Osteoblast (primary cell): ENCODE results near the gene CASZ1. TPM values are rescaled to one million over a fixed set of nuclear protein-coding genes. Genes with fewer than 3 reads are reported as not detected.

Source experiments
- DNase-seq: peaks from one replicate; pipeline ENCODE4 v3.0.0; 2011; ENCODE audit warnings: low spot score, mixed read lengths; ENCODE audit not compliant: insufficient read length; ENCODE audit errors: missing footprints
- H2AFZ ChIP-seq: 2 replicates; pipeline ENCODE4 v1.6.0; 2011; ENCODE audit warnings: mild to moderate bottlenecking, low read length
- H3K27ac ChIP-seq: 2 replicates; pipeline ENCODE4 v1.5.1; 2011; ENCODE audit warnings: mild to moderate bottlenecking, low read depth, low read length, moderate library complexity
- H3K27me3 ChIP-seq: 2 replicates; pipeline ENCODE4 v1.6.0; 2012; ENCODE audit warnings: mild to moderate bottlenecking, control low read depth, inconsistent platforms, low read length, moderate library complexity; ENCODE audit not compliant: insufficient read depth
- H3K36me3 ChIP-seq: 2 replicates; pipeline ENCODE4 v1.5.1; 2011; ENCODE audit warnings: mild to moderate bottlenecking, low read length, control low read depth, moderate library complexity; ENCODE audit not compliant: insufficient read depth
- H3K4me1 ChIP-seq: 2 replicates; pipeline ENCODE4 v1.5.1; 2011; ENCODE audit warnings: mild to moderate bottlenecking, low read length, control low read depth, moderate library complexity; ENCODE audit not compliant: insufficient read depth
- H3K4me2 ChIP-seq: 2 replicates; pipeline ENCODE4 v1.6.0; 2011; ENCODE audit warnings: mild to moderate bottlenecking, low read length; ENCODE audit not compliant: insufficient read depth
- H3K4me3 ChIP-seq: fragments of 200-600 bp; sonication (generic); 3 replicates; pipeline ENCODE4 v1.5.1; 2012; ENCODE audit warnings: mild to moderate bottlenecking, low read length, inconsistent platforms; ENCODE audit not compliant: insufficient read depth
- H3K79me2 ChIP-seq: 2 replicates; pipeline ENCODE4 v1.6.0; 2012; ENCODE audit warnings: mild to moderate bottlenecking, low read length, control low read depth, inconsistent platforms; ENCODE audit not compliant: insufficient read depth
- H3K9me3 ChIP-seq: 2 replicates; pipeline ENCODE4 v1.5.1; 2011; ENCODE audit warnings: low read depth, low read length, control low read depth
- H4K20me1 ChIP-seq: 2 replicates; pipeline ENCODE4 v1.6.0; 2012; ENCODE audit warnings: mild to moderate bottlenecking, low read length, control low read depth; ENCODE audit not compliant: insufficient read depth
- total RNA-seq: library from RNA; depleted of rRNA; stranded (reverse); fragments of >200 nt; gene quantifications from 2 replicates; pipeline ENCODE4 v1.2.3, GENCODE V29; 2012
- TF ChIP-seq, protein P1 (sequence below): IDR thresholded peaks from 2 replicates; pipeline ENCODE4 v1.5.1; 2011; ENCODE audit warnings: mild to moderate bottlenecking, low read depth, low read length, moderate library complexity; ENCODE audit errors: extremely low read depth

CASZ1 gene
- total RNA-seq, 1 donor = 0.36 TPM

- H3K9me3 ChIP-seq = no peaks in the 10 kb centered on the region
- DNase-seq = peak; percentile 15
- H3K27me3 ChIP-seq = peaks cover 54% of the 10 kb centered on the region
- H3K27ac ChIP-seq = no peak overlapping the region
- no peaks in the 10 kb centered on the region for H4K20me1 ChIP-seq
- no peak overlapping the region for H3K4me2 ChIP-seq
- no peaks in the 10 kb centered on the region for H3K36me3 ChIP-seq
- H3K4me3 ChIP-seq = no peak overlapping the region
- no peak overlapping the region for H2AFZ ChIP-seq
- no peaks in the 10 kb centered on the region for H3K4me1 ChIP-seq
- TF ChIP-seq, protein P1, sequence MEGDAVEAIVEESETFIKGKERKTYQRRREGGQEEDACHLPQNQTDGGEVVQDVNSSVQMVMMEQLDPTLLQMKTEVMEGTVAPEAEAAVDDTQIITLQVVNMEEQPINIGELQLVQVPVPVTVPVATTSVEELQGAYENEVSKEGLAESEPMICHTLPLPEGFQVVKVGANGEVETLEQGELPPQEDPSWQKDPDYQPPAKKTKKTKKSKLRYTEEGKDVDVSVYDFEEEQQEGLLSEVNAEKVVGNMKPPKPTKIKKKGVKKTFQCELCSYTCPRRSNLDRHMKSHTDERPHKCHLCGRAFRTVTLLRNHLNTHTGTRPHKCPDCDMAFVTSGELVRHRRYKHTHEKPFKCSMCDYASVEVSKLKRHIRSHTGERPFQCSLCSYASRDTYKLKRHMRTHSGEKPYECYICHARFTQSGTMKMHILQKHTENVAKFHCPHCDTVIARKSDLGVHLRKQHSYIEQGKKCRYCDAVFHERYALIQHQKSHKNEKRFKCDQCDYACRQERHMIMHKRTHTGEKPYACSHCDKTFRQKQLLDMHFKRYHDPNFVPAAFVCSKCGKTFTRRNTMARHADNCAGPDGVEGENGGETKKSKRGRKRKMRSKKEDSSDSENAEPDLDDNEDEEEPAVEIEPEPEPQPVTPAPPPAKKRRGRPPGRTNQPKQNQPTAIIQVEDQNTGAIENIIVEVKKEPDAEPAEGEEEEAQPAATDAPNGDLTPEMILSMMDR = no peak
- H3K79me2 ChIP-seq = no peaks in the 10 kb centered on the region
Measured at GRCh38 chr1:10835421-10835820, 39.0 kb upstream of the CASZ1 start.

- Histone ChIP-seq H3K27me3 (peaks cover 52% of the 10 kb centered on the region), H3K27ac (no peak overlapping the region), H3K4me3 (no peak overlapping the region), H3K9me3 (no peaks in the 10 kb centered on the region), H3K79me2 (no peaks in the 10 kb centered on the region), H2AFZ (no peak overlapping the region), H4K20me1 (no peaks in the 10 kb centered on the region), H3K36me3 (no peaks in the 10 kb centered on the region), H3K4me2 (no peak overlapping the region), H3K4me1 (no peaks in the 10 kb centered on the region)
- TF ChIP-seq, protein P1 = no peak
- peak; percentile 41 for DNase-seq
Measured at GRCh38 chr1:10834770-10835412, 38.4 kb upstream of the CASZ1 start.

DNA sequence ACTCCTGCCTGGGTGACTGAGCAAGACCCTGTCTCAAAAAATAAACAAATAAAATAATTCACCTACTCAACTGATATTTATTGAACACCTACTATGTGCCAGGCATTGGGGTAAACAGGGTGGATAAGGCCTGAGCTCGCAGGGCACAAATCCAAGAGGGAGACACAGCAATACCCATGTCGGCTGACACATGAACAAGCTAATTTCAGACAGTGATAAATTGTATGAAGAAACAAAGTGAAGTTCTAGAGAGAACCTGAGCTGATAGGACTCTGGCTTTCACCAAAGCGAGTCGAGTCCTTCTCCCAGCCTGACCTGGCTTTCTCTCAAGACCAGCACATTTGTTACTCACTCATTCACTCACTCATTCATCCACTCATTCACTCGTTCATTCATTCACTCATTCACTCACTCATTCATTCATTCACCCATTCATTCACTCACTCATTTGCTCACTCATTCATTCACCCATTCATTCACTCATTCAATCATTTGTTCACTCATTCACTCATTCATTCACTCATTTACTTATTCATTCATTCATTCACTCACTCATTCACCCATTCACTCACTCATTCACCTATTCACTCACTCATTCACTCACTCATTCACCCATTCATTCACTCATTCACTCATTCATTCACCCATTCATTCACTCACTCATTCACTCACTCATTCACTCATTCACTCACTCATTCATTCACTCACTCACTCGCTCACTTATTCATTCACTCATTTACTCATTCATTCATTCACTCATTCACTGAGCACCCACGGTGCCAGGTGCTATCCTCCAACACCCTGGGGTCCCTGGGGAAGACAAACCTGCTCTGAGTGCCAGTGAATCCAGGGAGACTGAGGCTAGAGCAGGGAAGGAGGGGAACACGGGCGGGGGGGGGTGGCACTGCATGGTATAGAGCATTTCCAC lies 37.4 kb upstream of the CASZ1 start:
- Histone ChIP-seq H3K4me3 (no peak overlapping the region), H3K4me1 (no peaks in the 10 kb centered on the region), H3K79me2 (no peaks in the 10 kb centered on the region), H4K20me1 (no peaks in the 10 kb centered on the region), H3K27ac (no peak overlapping the region), H2AFZ (no peak overlapping the region), H3K36me3 (no peaks in the 10 kb centered on the region), H3K27me3 (peaks cover 53% of the 10 kb centered on the region), H3K4me2 (no peak overlapping the region), H3K9me3 (no peaks in the 10 kb centered on the region)
- DNase-seq = peak; percentile 66
- TF ChIP-seq, protein P1 = no peak

DNA sequence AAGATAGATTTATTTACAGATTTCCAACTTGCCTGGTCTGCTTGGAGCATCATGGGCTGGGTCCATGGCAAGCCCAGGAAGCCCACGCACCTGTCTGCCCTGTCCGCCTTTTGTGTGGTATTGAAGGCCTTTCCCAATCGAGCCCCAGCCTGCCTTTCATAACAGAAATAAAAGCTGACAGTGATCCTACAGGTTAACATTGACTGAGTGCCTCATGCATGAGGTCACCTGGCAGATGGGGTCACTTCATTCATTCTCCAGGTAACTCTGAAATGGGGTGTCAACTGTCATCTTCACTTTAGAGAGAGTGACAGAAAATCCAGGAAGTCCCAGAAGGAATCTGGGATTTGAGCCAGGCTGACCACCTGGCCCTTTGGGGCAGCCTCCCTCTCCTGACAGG lies 36.3 kb upstream of the CASZ1 start:
- no peaks in the 10 kb centered on the region for H4K20me1 ChIP-seq
- H3K27ac ChIP-seq = no peak overlapping the region
- TF ChIP-seq, protein P1 = no peak
- no peaks in the 10 kb centered on the region for H3K79me2 ChIP-seq
- no peaks in the 10 kb centered on the region for H3K9me3 ChIP-seq
- no peaks in the 10 kb centered on the region for H3K36me3 ChIP-seq
- DNase-seq = peak; percentile 42
- H3K27me3 ChIP-seq = peaks cover 56% of the 10 kb centered on the region
- no peaks in the 10 kb centered on the region for H3K4me1 ChIP-seq
- H3K4me3 ChIP-seq = no peak overlapping the region
- H3K4me2 ChIP-seq = no peak overlapping the region
- no peak overlapping the region for H2AFZ ChIP-seq
